HL-60 (cell line): Measurements from ENCODE around the gene CD58.
A peak's percentile ranks its signal among the peaks of the same experiment; 100 is the strongest.

ENCODE experiments used
- CTCF ChIP-seq: IDR thresholded peaks from one replicate; pipeline ENCODE4 v1.5.1; 2011; ENCODE audit warnings: low read length, control low read depth, inconsistent platforms; ENCODE audit not compliant: insufficient read depth
- GABPA ChIP-seq: IDR thresholded peaks from 2 replicates; pipeline ENCODE4 v1.6.1; 2012; ENCODE audit warnings: low read depth
- POLR2AphosphoS5 ChIP-seq: IDR thresholded peaks from 2 replicates; pipeline ENCODE4 v1.6.1; 2012; ENCODE audit warnings: low read depth
- REST ChIP-seq: IDR thresholded peaks from 2 replicates; pipeline ENCODE4 v1.6.1; 2012; ENCODE audit warnings: low read depth; ENCODE audit not compliant: insufficient replicate concordance
- SPI1 ChIP-seq: IDR thresholded peaks from 2 replicates; pipeline ENCODE4 v1.6.1; 2012; ENCODE audit warnings: low read depth, mild to moderate bottlenecking, borderline replicate concordance

GRCh38 chr1:116574581-116575291 lies 3.9 kb upstream of the CD58 start:
- peak; percentile 78 for TF ChIP-seq CTCF
- no peak for TF ChIP-seq POLR2AphosphoS5
- TF ChIP-seq REST: no peak
- TF ChIP-seq SPI1: no peak
- TF ChIP-seq GABPA: no peak
